Lung (tissue), 12 donors: ENCODE measurements around the gene MEN1. TPM values are rescaled to one million over a fixed set of nuclear protein-coding genes. Genes with fewer than 3 reads are reported as not detected.

Source experiments
- ATAC-seq: fragments of 200-7000 bp; cut with Tn5 transposase; one replicate; pipeline ENCODE4 v1.9.1; 2020; ENCODE audit warnings: moderate number of reproducible peaks; ENCODE audit not compliant: insufficient read depth, low FRiP score
- DNase-seq, 3 donors: peaks; one replicate each; pipeline ENCODE4 v3.0.0-alpha.2; 2013 to 2017
- H3K27ac ChIP-seq, 2 donors: one replicate each; pipeline ENCODE4 v1.5.1; 2013; ENCODE audit warnings: mild to moderate bottlenecking in 2 of 2, moderate library complexity in 2 of 2, control low read depth in 1 of 2, inconsistent platforms in 1 of 2, low read depth in 1 of 2, low read length in 1 of 2
- H3K27me3 ChIP-seq, 3 donors: one replicate each; pipeline ENCODE4 v1.5.1; 2013; ENCODE audit warnings: low read length in 2 of 3; ENCODE audit not compliant: control insufficient read depth in 3 of 3, insufficient read depth in 3 of 3
- H3K36me3 ChIP-seq, 4 donors: one replicate each; pipeline ENCODE4 v1.5.1; 2013; ENCODE audit warnings: low read length in 4 of 4, mild to moderate bottlenecking in 1 of 4, moderate library complexity in 1 of 4; ENCODE audit not compliant: control insufficient read depth in 4 of 4, insufficient read depth in 4 of 4
- H3K4me1 ChIP-seq, 5 donors: one replicate each; pipeline ENCODE4 v1.5.1; 2013; ENCODE audit warnings: low read length in 5 of 5, mild to moderate bottlenecking in 2 of 5, moderate library complexity in 1 of 5; ENCODE audit not compliant: control insufficient read depth in 5 of 5, insufficient read depth in 5 of 5
- H3K4me3 ChIP-seq: one replicate; pipeline ENCODE4 v1.5.1; 2013; ENCODE audit warnings: mild to moderate bottlenecking, control low read depth, moderate library complexity
- H3K9ac ChIP-seq, 2 donors: one replicate each; pipeline ENCODE4 v1.5.1; 2013; ENCODE audit warnings: low read length in 2 of 2, control low read depth in 1 of 2; ENCODE audit not compliant: insufficient read depth in 1 of 2
- H3K9me3 ChIP-seq, 4 donors: one replicate each; pipeline ENCODE4 v1.5.1; 2013; ENCODE audit warnings: low read length in 3 of 4, mild to moderate bottlenecking in 1 of 4, moderate library complexity in 1 of 4; ENCODE audit not compliant: control insufficient read depth in 4 of 4, insufficient read depth in 3 of 4
- CTCF ChIP-seq: IDR thresholded peaks from 2 replicates; pipeline ENCODE4 v1.5.1; 2012; ENCODE audit warnings: mild to moderate bottlenecking; ENCODE audit errors: control extremely low read depth, extremely low read depth
- WGBS, 2 donors: extraction: QIAGEN DNeasy Blood & Tissue Kit; methylation state at CpG; one replicate each; pipeline ENCODE4 v1.1.7; 2013; 5-methylcytosine and 5-hydroxymethylcytosine counted together
- polyA plus RNA-seq, 2 donors: library from polyadenylated mRNA; stranded (reverse); fragments of 200-250 nt; gene quantifications; one replicate each; pipeline ENCODE4 v1.2.1, GENCODE V29; 2013
- total RNA-seq, 2 donors: library from RNA; depleted of rRNA in 1 of 2; stranded (reverse); fragments of >200 nt in 1 of 2; gene quantifications; one replicate each; pipeline ENCODE4 v1.2.1, GENCODE V29; 2014 to 2021
- donor health status: control.
- donor health status: control.
- donor health status: Bipolar disorder and iron deficiency.
- donor health status: healthy.
- donor health status: DM: yes; HTN: yes; CAD: no.

Gene MEN1
- total and polyA plus RNA-seq, 4 donors = 15.0 to 24.9 (median 18.6) TPM

- peaks cover 0 to 20% (median 0%) of the 10 kb centered on the region in 4 donors for H3K36me3 ChIP-seq
- DNase-seq = no peak
These were observed 23.2 kb upstream of the MEN1 start for GRCh38 chr11:64833509-64833908.

GRCh38 chr11:64833198-64833502 is 22.8 kb upstream of the MEN1 start:
- Histone ChIP-seq H3K27ac (no peak overlapping the region), H3K9ac (no peak overlapping the region), H3K4me1 (no peaks in the 10 kb centered on the region), H3K27me3 (no peaks in the 10 kb centered on the region), H3K36me3 (peaks cover 0 to 19% (median 0%) of the 10 kb centered on the region in 4 donors), H3K9me3 (no peaks in the 10 kb centered on the region), H3K4me3 (no peak overlapping the region)
- no peak for DNase-seq
- TF ChIP-seq CTCF = no peak
- no peak for ATAC-seq
- 90 to 96% methylated on average over 12 of the region's 12 CpGs for WGBS, 2 donors

More at GRCh38 chr11:64833509-64833908, 23.2 kb upstream of the MEN1 start:
- no peak for ATAC-seq
- H3K4me3 ChIP-seq = no peak overlapping the region
- no peak overlapping the region for H3K9ac ChIP-seq
- 92% methylated on average over 10 of the region's 10 CpGs for WGBS, 2 donors
- H3K9me3 ChIP-seq = no peaks in the 10 kb centered on the region
- H3K4me1 ChIP-seq = no peaks in the 10 kb centered on the region
- no peak for TF ChIP-seq CTCF
- H3K27me3 ChIP-seq = no peaks in the 10 kb centered on the region
- H3K27ac ChIP-seq = no peak overlapping the region

GRCh38 chr11:64832467-64833197 is 22.3 kb upstream of the MEN1 start:
- Histone ChIP-seq H3K4me1 (no peaks in the 10 kb centered on the region), H3K27me3 (no peaks in the 10 kb centered on the region), H3K9me3 (no peaks in the 10 kb centered on the region), H3K27ac (no peak overlapping the region), H3K4me3 (no peak overlapping the region), H3K36me3 (peaks cover 0 to 20% (median 0%) of the 10 kb centered on the region in 4 donors), H3K9ac (no peak overlapping the region)
- WGBS, 2 donors = 95% methylated on average over 21 of the region's 21 CpGs
- no peak for ATAC-seq
- TF ChIP-seq CTCF = no peak
- DNase-seq = no peak

- H3K4me1 ChIP-seq = no peaks in the 10 kb centered on the region
- peaks cover 0 to 25% (median 0%) of the 10 kb centered on the region in 4 donors for H3K36me3 ChIP-seq
- no peaks in the 10 kb centered on the region for H3K9me3 ChIP-seq
- H3K4me3 ChIP-seq = no peak overlapping the region
- no peak overlapping the region for H3K27ac ChIP-seq
- no peak for TF ChIP-seq CTCF
- 91 to 92% methylated on average over 24 of the region's 24 CpGs for WGBS, 2 donors
- H3K9ac ChIP-seq = no peak overlapping the region
- no peak for ATAC-seq
- H3K27me3 ChIP-seq = no peaks in the 10 kb centered on the region
- DNase-seq = no peak
These were observed 21.1 kb upstream of the MEN1 start for GRCh38 chr11:64831411-64831891.
